PC-9 (cell line): ENCODE results near the gene RELB.

ENCODE experiments used
- EZH2 ChIP-seq: fragments of 200-600 bp; sonication (generic); IDR thresholded peaks from 2 replicates; pipeline ENCODE4 v1.8.0; 2017; ENCODE audit warnings: antibody characterized with exemption, low read depth
- TF ChIP-seq, protein P1 (sequence below): fragments of 200-600 bp; sonication (generic); conservative IDR thresholded peaks from 2 replicates; pipeline ENCODE4 v1.6.1; 2017; ENCODE audit warnings: mixed run types, antibody characterized with exemption, mild to moderate bottlenecking, moderate library complexity

DNA sequence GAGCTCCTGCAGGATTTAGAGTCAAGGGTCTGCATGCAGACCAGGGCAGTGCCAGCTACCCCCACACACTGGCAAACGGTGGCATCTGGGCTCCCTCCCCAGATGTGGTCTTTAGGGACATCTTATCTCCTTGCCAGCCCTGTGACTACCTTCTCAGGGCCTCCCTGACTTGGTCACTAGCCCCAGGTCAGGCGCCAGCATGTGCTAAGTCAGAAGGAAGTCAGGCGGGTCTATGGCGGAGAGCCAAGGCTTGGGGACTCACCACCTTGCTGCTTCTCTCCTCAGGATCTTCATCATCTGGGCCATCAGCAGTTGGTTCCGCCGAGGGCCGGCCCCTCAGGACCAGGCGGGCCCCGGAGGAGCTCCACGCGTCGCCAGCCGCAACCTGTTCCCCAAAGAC, 28.5 kb upstream of the RELB start:
- TF ChIP-seq, protein P1, sequence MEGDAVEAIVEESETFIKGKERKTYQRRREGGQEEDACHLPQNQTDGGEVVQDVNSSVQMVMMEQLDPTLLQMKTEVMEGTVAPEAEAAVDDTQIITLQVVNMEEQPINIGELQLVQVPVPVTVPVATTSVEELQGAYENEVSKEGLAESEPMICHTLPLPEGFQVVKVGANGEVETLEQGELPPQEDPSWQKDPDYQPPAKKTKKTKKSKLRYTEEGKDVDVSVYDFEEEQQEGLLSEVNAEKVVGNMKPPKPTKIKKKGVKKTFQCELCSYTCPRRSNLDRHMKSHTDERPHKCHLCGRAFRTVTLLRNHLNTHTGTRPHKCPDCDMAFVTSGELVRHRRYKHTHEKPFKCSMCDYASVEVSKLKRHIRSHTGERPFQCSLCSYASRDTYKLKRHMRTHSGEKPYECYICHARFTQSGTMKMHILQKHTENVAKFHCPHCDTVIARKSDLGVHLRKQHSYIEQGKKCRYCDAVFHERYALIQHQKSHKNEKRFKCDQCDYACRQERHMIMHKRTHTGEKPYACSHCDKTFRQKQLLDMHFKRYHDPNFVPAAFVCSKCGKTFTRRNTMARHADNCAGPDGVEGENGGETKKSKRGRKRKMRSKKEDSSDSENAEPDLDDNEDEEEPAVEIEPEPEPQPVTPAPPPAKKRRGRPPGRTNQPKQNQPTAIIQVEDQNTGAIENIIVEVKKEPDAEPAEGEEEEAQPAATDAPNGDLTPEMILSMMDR, result no peak
- no peak for TF ChIP-seq EZH2
